Ectodermal cell (in vitro differentiated cells): ENCODE data around the gene RNU1-1. TPM values are rescaled to one million over a fixed set of nuclear protein-coding genes. Genes with fewer than 3 reads are reported as not detected.
"Not testable (repeated sequence)": the region's sequence is repeated elsewhere in the genome, so short reads cannot be mapped to it uniquely, and the experiment has no call there.

ENCODE experiments used
- H3K27ac ChIP-seq: 2 replicates; pipeline ENCODE4 v1.7.0; 2013; ENCODE audit warnings: mild to moderate bottlenecking, low read depth, low read length; ENCODE audit not compliant: insufficient read depth, poor library complexity, severe bottlenecking
- H3K27me3 ChIP-seq: 2 replicates; pipeline ENCODE4 v1.7.0; 2013; ENCODE audit warnings: mild to moderate bottlenecking, low read length; ENCODE audit not compliant: insufficient read depth, control insufficient read depth, poor library complexity, severe bottlenecking
- H3K36me3 ChIP-seq: one replicate; pipeline ENCODE4 v1.7.0; 2013; ENCODE audit warnings: low read length; ENCODE audit not compliant: control insufficient read depth, insufficient read depth
- H3K4me1 ChIP-seq: one replicate; pipeline ENCODE4 v1.7.0; 2013; ENCODE audit warnings: low read length; ENCODE audit not compliant: control insufficient read depth, insufficient read depth
- H3K4me3 ChIP-seq: 2 replicates; pipeline ENCODE4 v1.7.0; 2013; ENCODE audit warnings: low read depth, low read length, control low read depth; ENCODE audit not compliant: insufficient read depth
- H3K9me3 ChIP-seq: 2 replicates; pipeline ENCODE4 v1.7.0; 2013; ENCODE audit warnings: mild to moderate bottlenecking, low read length, moderate library complexity; ENCODE audit not compliant: control insufficient read depth
- WGBS, 2 experiments: methylation state at CpG; one replicate each; pipeline ENCODE4 v1.1.7; 2013; ENCODE audit warnings: missing lambda C conversion rate in 2 of 2; 5-methylcytosine and 5-hydroxymethylcytosine counted together
- polyA plus RNA-seq, 4 experiments: library from polyadenylated mRNA; stranded (reverse); fragments of 50-300 nt; gene quantifications; one replicate each; pipeline ENCODE4 v1.2.3, GENCODE V29; 2013

RNU1-1 gene
- polyA plus RNA-seq (2013, experiment 1 of 4) = 2,448 TPM
- 3,281 TPM for polyA plus RNA-seq (2013, experiment 2 of 4)
- 16,052 TPM for polyA plus RNA-seq (2013, experiment 3 of 4)
- 9,026 TPM for polyA plus RNA-seq (2013, experiment 4 of 4)

DNA sequence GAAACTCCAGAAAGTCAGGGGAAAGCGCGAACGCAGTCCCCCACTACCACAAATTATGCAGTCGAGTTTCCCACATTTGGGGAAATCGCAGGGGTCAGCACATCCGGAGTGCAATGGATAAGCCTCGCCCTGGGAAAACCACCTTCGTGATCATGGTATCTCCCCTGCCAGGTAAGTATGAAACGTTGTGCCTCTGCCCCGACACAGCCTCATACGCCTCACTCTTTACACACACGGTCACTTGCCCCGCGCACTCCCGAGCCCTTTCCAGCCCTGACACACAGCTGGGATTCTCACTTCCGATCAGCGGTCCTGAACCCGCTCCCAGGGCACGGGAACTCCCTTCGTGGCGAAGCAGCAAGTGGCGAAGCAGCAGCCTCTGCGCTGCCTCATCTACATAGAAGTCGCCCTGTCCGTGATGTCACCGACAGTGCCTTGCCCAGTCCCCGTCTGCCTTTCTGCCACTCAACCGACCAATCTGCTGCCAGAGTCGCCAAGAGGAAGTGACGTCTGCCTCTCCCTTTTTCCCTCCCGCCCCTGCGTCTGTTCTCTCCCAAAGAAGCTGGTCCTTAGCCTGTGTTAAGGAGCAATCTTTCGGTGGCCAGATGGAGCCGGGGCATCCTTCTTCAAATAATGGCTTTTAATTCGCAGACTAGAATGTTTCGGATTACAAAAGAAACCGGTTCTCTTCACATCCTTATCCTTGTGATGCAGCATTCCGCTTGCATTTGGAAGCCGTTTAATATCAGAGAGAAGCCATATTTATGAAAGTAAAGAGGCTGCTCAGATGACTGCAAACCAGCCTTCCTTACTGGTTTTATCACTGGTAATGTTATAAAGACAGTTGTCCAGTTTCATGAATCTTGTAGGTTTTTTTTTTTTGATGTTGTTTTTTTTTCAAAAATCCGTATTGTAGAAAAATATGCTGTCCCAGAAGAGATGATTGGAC lies at the start of gene RNU1-1:
Gene RNU1-1 (minus strand): TSS at position 179 of the 949 bp plus-strand sequence.
- H3K27me3 ChIP-seq, H3K36me3 ChIP-seq, H3K4me1 ChIP-seq, H3K9me3 ChIP-seq: not testable (repeated sequence)
- H3K4me3 ChIP-seq = peak within 1 kb of the TSS; percentile 13
- H3K27ac ChIP-seq = peak within 1 kb of the TSS; percentile 97
- 8% methylated on average over 28 to 29 of the region's 40 CpGs for WGBS, 2 experiments

GRCh38 chr1:16561035-16561434 lies 47.0 kb upstream of the RNU1-1 start:
- WGBS, 2 experiments = no CpG with 5 or more reads among the region's 4 CpGs
- not testable (repeated sequence) for H3K4me1 ChIP-seq, H3K36me3 ChIP-seq, H3K9me3 ChIP-seq, H3K27me3 ChIP-seq, H3K27ac ChIP-seq, H3K4me3 ChIP-seq

GRCh38 chr1:16560498-16560897 lies 46.4 kb upstream of the RNU1-1 start:
- H3K4me3 ChIP-seq, H3K4me1 ChIP-seq, H3K9me3 ChIP-seq, H3K27ac ChIP-seq, H3K36me3 ChIP-seq, H3K27me3 ChIP-seq: not testable (repeated sequence)
- WGBS, 2 experiments = 87% methylated on average over 2 of the region's 6 CpGs

GRCh38 chr1:16559688-16560087 lies 45.6 kb upstream of the RNU1-1 start:
- no CpG with 5 or more reads among the region's 5 CpGs for WGBS, 2 experiments
- H3K4me3 ChIP-seq, H3K36me3 ChIP-seq, H3K27me3 ChIP-seq, H3K9me3 ChIP-seq, H3K27ac ChIP-seq, H3K4me1 ChIP-seq: not testable (repeated sequence)

DNA sequence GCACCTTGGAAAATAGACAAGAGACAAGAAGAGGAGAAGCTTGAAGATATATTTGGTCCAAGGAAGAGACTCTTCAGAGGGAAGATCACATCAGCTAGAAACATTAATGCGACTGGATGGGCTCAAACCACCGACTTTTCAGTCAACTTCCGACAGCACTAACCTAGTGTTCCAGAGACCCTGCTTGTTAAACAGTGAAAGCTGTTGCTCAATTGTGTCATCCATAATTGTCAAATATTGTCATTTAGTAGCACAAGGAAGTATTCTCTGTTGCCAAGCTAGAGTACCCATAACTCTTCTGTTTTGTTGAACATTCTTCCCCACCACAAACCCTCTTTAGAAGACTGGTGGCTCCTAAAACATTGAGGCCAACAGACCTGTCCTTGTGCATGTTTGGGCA lies 42.9 kb upstream of the RNU1-1 start:
- not testable (repeated sequence) for H3K9me3 ChIP-seq, H3K36me3 ChIP-seq, H3K4me3 ChIP-seq, H3K27ac ChIP-seq, H3K4me1 ChIP-seq, H3K27me3 ChIP-seq
- no CpG with 5 or more reads among the region's 3 CpGs for WGBS, 2 experiments

GRCh38 chr1:16553244-16553643 lies 39.2 kb upstream of the RNU1-1 start:
- not testable (repeated sequence) for H3K27me3 ChIP-seq, H3K4me1 ChIP-seq, H3K36me3 ChIP-seq, H3K27ac ChIP-seq, H3K4me3 ChIP-seq, H3K9me3 ChIP-seq
- 96% methylated on average over 8 to 9 of the region's 11 CpGs for WGBS, 2 experiments

- H3K27ac ChIP-seq, H3K4me1 ChIP-seq, H3K9me3 ChIP-seq, H3K4me3 ChIP-seq, H3K27me3 ChIP-seq, H3K36me3 ChIP-seq: not testable (repeated sequence)
- WGBS, 2 experiments = 71 to 100% methylated on average over 1 of the region's 1 CpG
Measured at GRCh38 chr1:16550212-16550918, 36.3 kb upstream of the RNU1-1 start.

DNA sequence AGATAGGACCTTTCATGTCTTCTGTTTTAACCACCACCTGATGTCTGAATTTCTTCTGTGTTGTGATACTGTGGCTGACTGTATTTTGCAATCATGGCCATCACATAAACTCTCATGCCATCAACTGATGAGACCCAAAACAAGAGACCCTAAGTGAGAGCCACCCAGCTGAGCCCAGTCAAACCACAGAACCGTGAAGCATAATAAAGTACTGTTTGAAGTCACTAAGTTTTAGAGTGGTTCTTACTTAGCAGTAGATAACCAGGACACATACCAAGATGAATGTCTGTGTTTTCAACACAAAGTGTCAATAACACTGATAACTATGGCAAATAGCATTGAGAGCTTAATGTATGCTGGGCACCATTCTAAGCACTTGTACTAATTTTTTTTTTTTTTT lies 35.5 kb upstream of the RNU1-1 start:
- not testable (repeated sequence) for H3K4me1 ChIP-seq, H3K9me3 ChIP-seq, H3K27me3 ChIP-seq, H3K27ac ChIP-seq, H3K36me3 ChIP-seq, H3K4me3 ChIP-seq
- 89% methylated on average over 1 of the region's 1 CpG for WGBS, 2 experiments

GRCh38 chr1:16547502-16548241 lies 33.6 kb upstream of the RNU1-1 start:
- 47 to 50% methylated on average over 1 of the region's 41 CpGs for WGBS, 2 experiments
- H3K36me3 ChIP-seq, H3K4me3 ChIP-seq, H3K9me3 ChIP-seq, H3K27ac ChIP-seq, H3K27me3 ChIP-seq, H3K4me1 ChIP-seq: not testable (repeated sequence)

DNA sequence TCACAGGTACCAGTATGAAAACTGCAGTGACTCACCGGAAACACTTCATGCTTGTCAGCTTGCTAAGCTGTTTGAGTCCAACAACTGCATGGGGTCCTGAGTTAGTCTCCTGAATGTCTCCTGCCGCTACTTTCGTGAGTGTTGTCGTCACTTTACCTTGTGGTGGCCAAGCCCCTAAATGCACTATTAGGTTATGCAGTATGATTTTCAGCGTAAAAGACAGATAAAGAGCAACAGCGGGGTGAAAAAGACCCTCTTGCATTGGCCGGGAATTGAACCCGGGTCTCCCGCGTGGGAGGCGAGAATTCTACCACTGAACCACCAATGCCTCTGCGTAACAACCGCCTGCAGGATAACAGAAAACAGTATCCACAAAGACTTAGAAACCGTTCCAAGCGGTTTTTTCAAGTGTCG lies 31.6 kb upstream of the RNU1-1 start:
- H3K27me3 ChIP-seq = not testable (repeated sequence)
- WGBS, 2 experiments = 9 to 13% methylated on average over 12 of the region's 16 CpGs

More for the DNA sequence above, 31.6 kb upstream of the RNU1-1 start:
- H3K4me3 ChIP-seq, H3K36me3 ChIP-seq, H3K9me3 ChIP-seq, H3K4me1 ChIP-seq, H3K27ac ChIP-seq: not testable (repeated sequence)
